OCI-LY1 (cell line): ENCODE data around the gene BICDL1.

Source experiments
- H2AFZ ChIP-seq: fragments of 200-600 bp; sonication (generic), shearing (Covaris generic); 2 replicates; pipeline ENCODE4 v1.6.0; 2014; ENCODE audit warnings: antibody characterized with exemption, mild to moderate bottlenecking, low read length
- H3F3A ChIP-seq: fragments of 200-600 bp; sonication (generic), shearing (Covaris generic); 2 replicates; pipeline ENCODE4 v1.6.0; 2014; ENCODE audit warnings: mild to moderate bottlenecking, antibody characterized with exemption, low read length, moderate library complexity; ENCODE audit not compliant: insufficient read depth
- H3K27ac ChIP-seq: fragments of 200-600 bp; sonication (generic); 2 replicates; pipeline ENCODE4 v1.5.1; 2014; ENCODE audit warnings: low read length, mixed run types, mild to moderate bottlenecking, low read depth; ENCODE audit not compliant: poor library complexity, severe bottlenecking
- H3K27me3 ChIP-seq: fragments of 200-600 bp; sonication (generic); 2 replicates; pipeline ENCODE4 v1.6.0; 2014; ENCODE audit warnings: antibody characterized with exemption, mild to moderate bottlenecking, low read length, moderate library complexity; ENCODE audit not compliant: insufficient read depth
- H3K36me3 ChIP-seq: fragments of 200-600 bp; sonication (generic); 2 replicates; pipeline ENCODE4 v1.6.1; 2014; ENCODE audit warnings: mild to moderate bottlenecking, antibody characterized with exemption, low read length, moderate library complexity, mixed read lengths; ENCODE audit not compliant: insufficient read depth
- H3K4me1 ChIP-seq: fragments of 200-600 bp; sonication (generic); 2 replicates; pipeline ENCODE4 v1.5.1; 2014; ENCODE audit warnings: mild to moderate bottlenecking, low read length, moderate library complexity; ENCODE audit not compliant: insufficient read depth, severe bottlenecking
- H3K4me2 ChIP-seq: fragments of 200-600 bp; sonication (generic), shearing (Covaris generic); 2 replicates; pipeline ENCODE4 v1.6.1; 2014; ENCODE audit warnings: low read length
- H3K4me3 ChIP-seq: fragments of 200-600 bp; sonication (generic); 2 replicates; pipeline ENCODE4 v1.5.1; 2014; ENCODE audit warnings: low read length, low read depth, mild to moderate bottlenecking, mixed read lengths; ENCODE audit not compliant: poor library complexity, severe bottlenecking
- H3K79me2 ChIP-seq: fragments of 200-600 bp; shearing (Covaris generic); 2 replicates; pipeline ENCODE4 v1.6.1; 2016; ENCODE audit warnings: mixed run types, low read length, mixed read lengths; ENCODE audit not compliant: insufficient read depth
- H3K9ac ChIP-seq: fragments of 200-600 bp; sonication (generic), shearing (Covaris generic); 2 replicates; pipeline ENCODE4 v1.6.1; 2014; ENCODE audit warnings: mild to moderate bottlenecking, low read length, mixed read lengths
- H3K9me2 ChIP-seq: fragments of 200-600 bp; sonication (generic), shearing (Covaris generic); 2 replicates; pipeline ENCODE4 v1.6.1; 2014; ENCODE audit warnings: low read depth, mild to moderate bottlenecking, low read length, mixed read lengths
- H3K9me3 ChIP-seq: fragments of 200-600 bp; shearing (Covaris generic); 2 replicates; pipeline ENCODE4 v1.6.1; 2014; ENCODE audit warnings: low read length, mixed read lengths
- H4K20me1 ChIP-seq: fragments of 200-600 bp; sonication (generic), shearing (Covaris generic); 2 replicates; pipeline ENCODE4 v1.6.0; 2016; ENCODE audit warnings: mild to moderate bottlenecking, low read length; ENCODE audit not compliant: insufficient read depth
- CTCF ChIP-seq: fragments of 200-600 bp; sonication (generic), shearing (Covaris generic); IDR thresholded peaks from 2 replicates; pipeline ENCODE4 v1.5.1; 2017; ENCODE audit warnings: mild to moderate bottlenecking, antibody characterized with exemption, low read length, moderate library complexity, mixed read lengths
- EZH2 ChIP-seq: fragments of 200-600 bp; sonication (generic), shearing (Covaris generic); IDR thresholded peaks from 2 replicates; pipeline ENCODE4 v1.8.0; 2017; ENCODE audit warnings: borderline replicate concordance, mixed run types, mild to moderate bottlenecking, antibody characterized with exemption, low read length, moderate library complexity, mixed read lengths

Gene BICDL1

GRCh38 chr12:119992129-119992705 is 3.2 kb downstream of the BICDL1 start:
- Histone ChIP-seq H3F3A (no peaks in the 10 kb centered on the region), H4K20me1 (no peaks in the 10 kb centered on the region), H3K4me3 (no peak overlapping the region), H2AFZ (no peak overlapping the region), H3K27me3 (no peaks in the 10 kb centered on the region), H3K9me2 (no peaks in the 10 kb centered on the region), H3K27ac (no peak overlapping the region), H3K79me2 (peaks cover 12% of the 10 kb centered on the region; the same call in 1 of the 2 replicates), H3K9ac (no peak overlapping the region), H3K36me3 (peaks cover 11% of the 10 kb centered on the region; the same call in 1 of the 2 replicates), H3K4me2 (no peak overlapping the region; the same call in 1 of the 2 replicates), H3K9me3 (no peaks in the 10 kb centered on the region), H3K4me1 (peaks cover 47% of the 10 kb centered on the region)
- no peak for TF ChIP-seq EZH2
- TF ChIP-seq CTCF: no peak

GRCh38 chr12:119994892-119995658 is 6.0 kb downstream of the BICDL1 start:
- Histone ChIP-seq H3K27ac (no peak overlapping the region), H3K36me3 (peaks cover 29% of the 10 kb centered on the region), H3F3A (no peaks in the 10 kb centered on the region), H3K4me2 (no peak overlapping the region), H3K4me3 (no peak overlapping the region), H3K9me2 (no peaks in the 10 kb centered on the region), H3K9ac (no peak overlapping the region), H2AFZ (no peak overlapping the region), H3K27me3 (no peaks in the 10 kb centered on the region), H3K79me2 (peaks cover 12% of the 10 kb centered on the region; the same call in 1 of the 2 replicates), H3K4me1 (peaks cover 40% of the 10 kb centered on the region), H4K20me1 (no peaks in the 10 kb centered on the region), H3K9me3 (no peaks in the 10 kb centered on the region)
- TF ChIP-seq EZH2: no peak
- TF ChIP-seq CTCF: 0 out of 2 replicates have a peak, but pooled peaks have one; percentile 7

GRCh38 chr12:119996417-119996816 is 7.4 kb downstream of the BICDL1 start:
- Histone ChIP-seq H3K27me3 (no peaks in the 10 kb centered on the region), H3K4me2 (no peak overlapping the region), H3K36me3 (peaks cover 30% of the 10 kb centered on the region), H3K9me3 (no peaks in the 10 kb centered on the region), H3K9ac (no peak overlapping the region), H3K4me1 (peaks cover 27% of the 10 kb centered on the region), H3K9me2 (no peaks in the 10 kb centered on the region), H3F3A (no peaks in the 10 kb centered on the region), H2AFZ (no peak overlapping the region), H3K27ac (no peak overlapping the region), H3K4me3 (no peak overlapping the region), H3K79me2 (0 out of 2 replicates have a peak, but pooled peaks cover 6% of the 10 kb centered on the region), H4K20me1 (no peaks in the 10 kb centered on the region)
- TF ChIP-seq EZH2 (no peak), CTCF (no peak)
